Fibroblast of lung (primary cell): ENCODE data around the gene STARD5.

ENCODE experiments used
- CTCF ChIP-seq, 2 donors: IDR thresholded peaks in 1 of 2; conservative IDR thresholded peaks in 1 of 2; 1 replicate in 1 of 2; 2 replicates in 1 of 2; pipeline ENCODE4 v1.5.1; 2011 to 2012; ENCODE audit warnings: low read length in 2 of 2, control low read depth in 1 of 2, inconsistent platforms in 1 of 2, low read depth in 1 of 2, mild to moderate bottlenecking in 1 of 2
- EZH2 ChIP-seq: IDR thresholded peaks from 2 replicates; pipeline ENCODE4 v1.5.1; 2012; ENCODE audit warnings: low read length, control low read depth, mild to moderate bottlenecking; ENCODE audit errors: missing control alignments

GRCh38 chr15:81372575-81372974 lies 48.6 kb upstream of the STARD5 start:
- no peak for TF ChIP-seq CTCF (conservative IDR thresholded peaks at IDR 0.05 in 1 of 2, IDR thresholded peaks at IDR 0.05 in 1 of 2; ENCODE audit: low read depth in 1 of 2, low read length in 2 of 2)
- no peak for TF ChIP-seq EZH2
